GM18519 (cell line): Measurements from ENCODE around the gene MATN3.
"Not testable (repeated sequence)": the region's sequence is repeated elsewhere in the genome, so short reads cannot be mapped to it uniquely, and the experiment has no call there.

ENCODE experiments used
- ATAC-seq: cut with Tn5 transposase; IDR thresholded peaks from one replicate; pipeline ENCODE4 v1.9.1; 2021; ENCODE audit warnings: mild to moderate bottlenecking, moderate library complexity; ENCODE audit not compliant: unreplicated experiment, low FRiP score

Gene MATN3

DNA sequence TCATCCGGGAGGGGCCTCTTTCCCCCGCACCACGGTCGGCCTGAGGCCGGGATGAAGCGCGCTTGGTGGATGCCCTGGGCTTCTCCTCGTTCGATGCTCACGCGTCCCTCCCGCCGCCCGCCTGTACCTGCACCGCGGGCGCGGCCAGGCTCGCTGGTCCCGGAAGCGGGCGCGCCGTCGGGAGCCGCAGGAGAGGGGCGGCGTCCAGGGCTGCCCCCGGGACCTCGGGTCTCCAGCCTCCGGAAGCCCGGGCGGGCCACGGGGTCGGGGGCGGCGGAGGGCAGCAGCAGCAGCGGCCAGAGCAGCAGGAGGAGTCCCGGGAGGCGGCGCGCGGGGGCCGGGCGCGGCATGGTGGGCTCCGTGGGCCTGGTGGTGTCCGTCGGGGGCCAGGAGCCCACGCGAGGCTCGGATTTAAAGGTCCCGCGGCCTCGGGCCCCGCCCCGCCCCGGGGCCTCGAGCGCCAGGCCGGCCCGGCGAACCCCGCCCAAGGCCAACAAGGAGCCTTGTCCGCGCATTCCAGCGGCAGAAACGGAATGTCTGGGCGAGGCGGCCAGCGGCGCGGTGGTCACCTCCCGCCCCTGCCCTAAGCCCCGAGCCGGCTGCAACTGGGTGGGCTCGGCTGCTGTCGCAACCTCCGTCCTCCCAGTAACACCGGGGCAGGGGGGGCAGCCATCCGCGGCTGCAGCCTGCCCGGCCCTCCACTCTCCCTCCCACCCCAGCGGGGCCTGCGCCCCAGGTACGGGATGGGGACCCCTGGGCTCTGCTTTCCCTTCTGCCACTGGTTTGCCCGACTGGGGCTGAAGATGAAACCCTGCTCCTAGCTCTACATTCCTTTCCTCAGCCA lies at the start of gene MATN3:
Gene MATN3 (minus strand): TSS at position 387 of the 844 bp plus-strand sequence. CDS start 37 bp downstream, at position 350.
- no peak for ATAC-seq

DNA sequence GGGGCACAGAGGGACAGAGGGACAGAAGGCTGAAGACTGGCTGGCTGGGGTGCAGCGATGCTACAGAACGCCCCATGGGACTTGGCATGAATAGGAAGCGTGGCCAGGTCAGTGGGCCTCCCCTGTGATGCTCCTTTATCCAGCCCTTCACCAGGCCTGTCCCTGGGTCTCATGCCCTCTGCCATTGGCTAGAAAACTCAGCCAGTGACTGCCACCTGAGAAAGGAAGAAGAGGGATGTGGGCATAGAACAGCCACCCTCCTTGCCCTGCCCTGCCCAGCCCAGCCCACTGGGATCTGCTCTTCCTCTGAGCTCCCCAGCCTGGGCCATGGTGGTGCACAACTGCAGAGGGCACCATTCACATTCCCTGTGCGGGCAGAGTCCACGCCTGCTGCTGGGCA lies 49.5 kb upstream of the MATN3 start:
- ATAC-seq: no peak

- ATAC-seq: no peak
These were observed 49.0 kb upstream of the MATN3 start for GRCh38 chr2:20061476-20061875.

GRCh38 chr2:20060106-20060505 lies 47.6 kb upstream of the MATN3 start:
- no peak for ATAC-seq

DNA sequence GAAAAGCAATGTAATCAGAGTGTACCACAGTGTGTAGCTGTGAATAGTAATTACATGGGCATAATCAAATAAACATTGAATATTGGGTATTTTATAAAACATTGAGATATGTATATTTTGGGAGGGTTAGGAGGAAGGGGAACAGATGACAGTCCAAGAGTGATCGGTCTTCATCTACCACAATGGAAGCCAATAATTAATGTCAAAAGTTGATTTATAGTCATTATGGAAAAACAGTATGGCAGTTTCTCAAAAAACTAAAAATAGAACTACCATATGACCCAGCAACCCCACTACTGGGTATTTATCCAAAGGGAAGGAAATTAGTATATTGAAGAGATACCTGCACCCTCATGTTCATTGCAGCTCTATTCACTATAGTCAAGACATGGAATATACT lies 44.8 kb upstream of the MATN3 start:
- no peak for ATAC-seq

GRCh38 chr2:20054931-20055330 lies 42.5 kb upstream of the MATN3 start:
- no peak for ATAC-seq

GRCh38 chr2:20054119-20054518 lies 41.7 kb upstream of the MATN3 start:
- no peak for ATAC-seq

DNA sequence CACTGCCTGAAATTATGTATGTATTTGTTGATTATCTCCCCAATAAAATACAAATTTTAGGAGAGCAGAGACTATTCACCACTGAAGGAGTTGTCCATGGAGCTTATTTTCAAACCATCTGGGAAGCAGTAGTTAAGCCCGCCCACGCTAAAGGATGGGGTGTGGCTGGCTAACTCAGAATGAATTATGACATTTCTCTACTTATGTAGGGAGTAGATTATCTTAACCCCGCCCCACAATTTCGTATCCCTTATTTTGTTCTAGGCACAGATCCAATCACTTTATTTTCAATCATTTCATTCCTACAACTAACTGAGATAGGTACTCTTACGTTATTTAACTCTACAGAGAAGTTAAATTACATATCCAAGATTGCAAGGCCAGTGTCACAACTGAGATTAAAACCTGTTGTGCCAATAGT lies 40.4 kb upstream of the MATN3 start:
- ATAC-seq: no peak

DNA sequence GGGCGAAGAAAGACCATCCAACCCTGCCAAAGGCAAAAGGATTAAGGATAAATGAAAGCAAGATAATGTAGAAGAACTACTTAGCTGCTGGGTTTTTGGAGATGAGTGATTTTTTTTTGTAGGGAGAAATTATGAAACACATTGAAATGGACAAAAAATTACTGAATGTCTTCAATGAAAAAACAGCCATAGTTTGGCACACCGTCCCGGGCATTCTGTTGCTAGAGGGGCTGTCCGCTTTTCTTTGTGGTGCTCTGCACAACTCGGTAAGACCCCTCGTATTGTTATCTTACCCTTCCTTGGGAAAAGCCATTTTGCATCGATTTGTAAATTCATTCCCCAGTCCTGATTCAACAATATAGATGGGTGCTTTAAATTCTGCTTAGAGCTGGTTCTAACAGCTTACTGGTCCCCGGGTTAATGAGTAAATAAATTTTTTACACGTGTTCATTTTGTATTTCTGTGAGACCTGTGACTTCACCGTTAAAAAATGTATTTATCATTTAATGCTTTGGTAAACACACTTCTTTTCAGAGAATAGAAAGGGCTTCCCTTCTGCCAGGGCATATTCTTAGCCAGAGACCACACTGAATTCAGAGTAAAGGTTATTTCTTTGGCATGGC lies 39.9 kb upstream of the MATN3 start:
- ATAC-seq: no peak

DNA sequence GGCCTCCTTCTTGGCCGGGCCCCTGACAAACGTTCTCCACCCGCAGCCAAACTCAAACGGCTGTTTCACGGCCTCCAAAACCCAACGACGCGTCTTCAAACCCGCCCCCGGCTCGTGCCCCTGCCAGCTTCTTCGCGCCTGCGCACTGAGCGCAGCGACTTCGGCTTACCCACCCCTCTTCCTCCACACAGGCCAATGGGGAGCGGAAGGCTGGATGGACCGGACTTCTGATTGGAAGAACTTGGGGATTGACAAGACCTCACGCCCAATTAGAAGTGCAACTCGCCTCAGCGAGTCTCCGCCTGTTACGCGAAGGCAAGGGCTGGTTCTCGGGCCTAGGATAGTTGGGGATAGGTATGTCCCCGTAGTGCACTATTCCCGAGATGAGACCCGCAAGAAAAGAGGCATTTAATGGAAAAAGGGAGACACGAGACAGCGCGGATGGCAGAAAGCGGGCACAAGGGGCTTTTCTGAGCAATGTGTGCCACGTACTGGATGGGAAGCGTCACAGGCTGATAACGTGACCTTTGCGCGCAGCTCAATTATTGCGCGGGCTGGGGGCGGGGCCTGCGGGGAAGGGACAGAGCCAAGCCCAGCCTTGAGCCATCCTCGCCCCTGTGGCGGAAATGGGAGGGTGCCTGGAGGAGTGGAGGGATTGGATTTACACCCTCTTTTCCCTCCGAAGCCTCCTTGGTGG lies 39.2 kb upstream of the MATN3 start, which contains the start of gene LAPTM4A:
Gene LAPTM4A (minus strand): TSS at position 97 of the 697 bp plus-strand sequence. CDS start 108 bp downstream, outside the sequence.
- ATAC-seq: peak; percentile 93

- ATAC-seq: peak; percentile 0
These were observed 38.4 kb upstream of the MATN3 start for GRCh38 chr2:20050646-20051531.

- peak; percentile 27 for ATAC-seq
These were observed 37.7 kb upstream of the MATN3 start for GRCh38 chr2:20050104-20050645.

DNA sequence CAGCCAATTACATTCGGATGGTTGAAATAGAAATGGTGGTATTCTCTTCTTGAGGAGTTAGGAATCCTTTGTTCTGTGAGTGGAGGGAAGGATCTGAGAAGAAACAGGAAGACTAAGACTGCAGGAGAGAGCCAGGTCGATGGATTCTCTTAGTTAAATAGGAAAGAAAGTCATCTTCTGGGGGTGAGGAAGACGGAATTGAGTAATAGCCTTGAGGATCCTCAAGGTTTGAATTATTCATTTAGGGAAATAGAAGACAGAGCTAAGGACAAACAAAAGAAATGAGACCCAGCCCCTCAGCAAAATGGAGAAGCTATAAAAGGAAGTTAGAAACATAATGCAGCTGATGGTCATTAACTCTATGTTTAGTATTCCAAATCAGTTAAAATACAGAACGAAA lies 37.2 kb upstream of the MATN3 start:
- no peak for ATAC-seq

GRCh38 chr2:20048488-20049448 lies 36.3 kb upstream of the MATN3 start:
- no peak for ATAC-seq

DNA sequence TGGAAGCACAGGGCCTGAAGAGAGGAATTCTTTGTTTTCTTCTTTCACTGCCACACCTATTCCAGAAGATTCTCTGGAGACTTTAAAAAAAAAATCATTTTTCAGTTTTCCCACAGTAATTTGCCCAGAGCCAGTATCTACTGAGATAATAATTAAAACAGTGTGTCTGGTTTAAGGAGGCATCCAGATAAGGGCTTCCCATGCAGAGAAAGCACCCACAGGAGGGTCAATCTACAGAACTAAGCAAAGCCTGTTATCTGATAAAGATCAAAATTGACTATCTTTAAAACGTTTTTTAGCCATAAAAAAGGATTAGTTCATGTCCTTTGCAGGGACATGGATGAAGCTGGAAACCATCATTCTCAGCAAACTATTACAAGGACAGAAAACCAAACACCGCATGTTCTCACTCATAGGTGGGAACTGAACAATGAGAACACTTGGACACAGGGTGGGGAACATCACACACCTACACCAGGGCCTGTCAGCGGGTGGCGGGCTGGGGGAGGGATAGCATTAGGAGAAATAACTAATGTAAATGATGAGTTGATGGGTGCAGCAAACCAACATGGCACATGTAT lies 33.3 kb upstream of the MATN3 start:
- not testable (repeated sequence) for ATAC-seq

DNA sequence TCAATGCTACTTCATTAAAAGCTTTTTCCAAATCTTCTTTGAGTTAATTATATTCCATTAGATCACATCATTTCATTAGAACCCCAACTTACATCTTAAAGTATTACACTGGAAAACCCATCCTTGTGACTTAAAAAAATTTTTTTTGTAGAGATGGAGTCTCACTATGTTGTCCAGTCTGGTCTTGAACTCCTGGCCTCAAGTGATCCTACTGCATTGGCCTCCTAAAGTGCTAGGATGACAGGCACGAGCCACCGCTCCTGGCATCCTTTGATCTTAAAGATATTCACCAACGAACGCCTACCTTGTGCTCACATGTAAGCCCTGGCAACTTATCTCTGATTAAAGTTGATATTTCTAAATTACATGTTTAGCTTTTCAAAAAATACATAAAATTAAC lies 32.3 kb upstream of the MATN3 start:
- ATAC-seq: no peak

DNA sequence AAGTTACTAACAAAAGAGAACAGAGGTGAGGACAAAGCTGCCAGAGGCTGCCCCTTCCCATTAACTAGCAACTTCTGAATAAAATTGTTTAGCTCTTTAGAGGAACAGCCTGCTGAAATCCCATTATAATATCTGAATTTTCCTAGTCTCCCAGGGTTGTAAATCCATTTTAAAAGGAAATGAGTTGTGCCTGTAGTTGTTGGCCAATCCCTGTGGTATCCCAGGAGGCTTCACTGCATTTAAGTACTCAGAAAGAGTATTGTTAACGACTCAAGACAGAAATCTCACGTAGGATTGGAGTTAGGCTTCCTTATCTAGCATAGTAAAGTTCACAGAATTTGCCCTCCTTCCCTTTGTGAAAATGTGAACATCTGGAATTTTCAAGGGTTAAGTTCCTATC lies 30.1 kb upstream of the MATN3 start:
- no peak for ATAC-seq

DNA sequence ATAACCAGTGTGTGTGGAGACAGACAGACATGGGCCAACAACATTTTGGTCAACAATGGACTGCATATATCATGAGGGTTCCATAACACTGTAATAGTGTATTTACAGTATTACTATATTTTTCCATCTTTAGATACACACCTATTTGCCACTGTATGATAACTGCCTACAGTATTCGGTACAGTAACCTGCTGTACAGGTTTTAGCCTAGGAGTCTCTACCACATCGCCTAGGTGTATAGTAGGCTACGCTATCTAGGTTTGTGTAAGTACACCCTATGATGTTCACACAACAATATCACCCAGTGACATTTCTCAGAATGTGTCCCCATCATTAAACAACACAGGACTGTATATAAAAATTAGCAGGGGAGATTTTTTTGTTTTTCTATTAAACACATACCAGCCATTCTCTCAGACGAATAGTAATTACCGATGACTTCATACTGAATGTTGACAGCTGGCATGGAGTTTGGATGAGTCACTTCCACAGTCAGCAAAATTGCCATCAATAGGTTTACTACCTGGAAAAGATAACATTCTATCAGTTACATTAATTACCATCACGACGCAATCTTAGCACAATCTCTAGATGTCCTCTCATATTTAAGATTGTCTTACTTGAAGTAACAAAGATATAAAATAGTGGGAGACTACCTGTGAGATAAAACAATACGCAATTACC lies 28.2 kb upstream of the MATN3 start:
- ATAC-seq: no peak
